Caco-2 (cell line): ENCODE results near the gene CD36. TPM values are rescaled to one million over a fixed set of nuclear protein-coding genes. Genes with fewer than 3 reads are reported as not detected.

Experiments used
- BruUV-seq: library from RNA; stranded (reverse); fragments of 400-500 nt; replicated peaks from 2 replicates; lab custom pipeline; 2021; lab: Mats Ljungman, UMichigan
- CTCF ChIA-PET: fragments of 300-600 bp; sonication (Branson Sonifier 250); formaldehyde crosslinking; loops from one replicate; lab custom pipeline; 2022; ENCODE audit warnings: antibody characterized with exemption; lab: Charles Lee
- POLR2A ChIA-PET: fragments of 300-600 bp; sonication (Branson Sonifier 250); formaldehyde crosslinking; loops from one replicate; lab custom pipeline; 2022; ENCODE audit warnings: antibody characterized with exemption; lab: Charles Lee
- DNase-seq, 2 experiments: peaks; one replicate each; pipeline versions ENCODE4 v3.0.0 to v3.0.0-alpha.2; 2020 to 2022
- H3K27me3 ChIP-seq: replicated peaks from 2 replicates; pipeline ENCODE4 v1.6.0; 2011; ENCODE audit warnings: low read length; ENCODE audit not compliant: control insufficient read depth, insufficient read depth
- H3K36me3 ChIP-seq: 2 replicates; pipeline ENCODE4 v1.5.1; 2011; ENCODE audit warnings: low read length; ENCODE audit not compliant: control insufficient read depth, insufficient read depth
- H3K4me1 ChIP-seq: fragments of 250-450 bp; sonication (Bioruptor Pico); 2 replicates; pipeline ENCODE4 v1.5.1; 2020; ENCODE audit warnings: mild to moderate bottlenecking
- H3K4me3 ChIP-seq: 2 replicates; pipeline ENCODE4 v1.5.1; 2011; ENCODE audit warnings: low read depth, mild to moderate bottlenecking, control low read depth, low read length
- H3K9me3 ChIP-seq: fragments of 250-450 bp; sonication (Bioruptor Pico); 2 replicates; pipeline ENCODE4 v1.5.1; 2020; ENCODE audit warnings: mild to moderate bottlenecking, moderate library complexity
- H3K27ac Mint-ChIP-seq: one replicate; pipeline ENCODE4 v1.8.0; 2022; ENCODE audit warnings: mixed read lengths; ENCODE audit not compliant: unreplicated experiment
- H3K27me3 Mint-ChIP-seq: one replicate; pipeline ENCODE4 v1.8.0; 2022; ENCODE audit warnings: mixed read lengths; ENCODE audit not compliant: insufficient read depth, unreplicated experiment
- H3K36me3 Mint-ChIP-seq: one replicate; pipeline ENCODE4 v1.8.0; 2022; ENCODE audit warnings: mild to moderate bottlenecking, mixed read lengths; ENCODE audit not compliant: insufficient read depth, unreplicated experiment
- H3K4me1 Mint-ChIP-seq: one replicate; pipeline ENCODE4 v1.8.0; 2022; ENCODE audit warnings: low read depth, mixed read lengths; ENCODE audit not compliant: unreplicated experiment
- H3K4me3 Mint-ChIP-seq: one replicate; pipeline ENCODE4 v1.8.0; 2022; ENCODE audit warnings: mild to moderate bottlenecking, moderate library complexity, mixed read lengths; ENCODE audit not compliant: unreplicated experiment
- H3K9me3 Mint-ChIP-seq: one replicate; pipeline ENCODE4 v1.8.0; 2022; ENCODE audit warnings: mixed read lengths; ENCODE audit not compliant: unreplicated experiment
- intact Hi-C: fragments of 100-400 bp; cut with micrococcal nuclease; formaldehyde crosslinking; loops from one replicate; pipeline ENCODE4 v1.10.0; 2022; ENCODE audit not compliant: unreplicated experiment
- total RNA-seq: library from RNA; stranded (reverse); gene quantifications from 2 replicates; pipeline ENCODE4 v1.2.3, GENCODE V29; 2022
- TF ChIP-seq, protein P1 (sequence below), 2 experiments: fragments of 200-600 bp in 1 of 2; IDR thresholded peaks; 1 replicate in 1 of 2; 2 replicates in 1 of 2; pipeline versions ENCODE4 v1.5.1 to v1.8.0; 2011 to 2022; ENCODE audit warnings: antibody characterized with exemption in 1 of 2, control low read depth in 1 of 2, inconsistent platforms in 1 of 2, low read depth in 1 of 2, low read length in 1 of 2, mild to moderate bottlenecking in 1 of 2, moderate library complexity in 1 of 2; ENCODE audit not compliant: insufficient read depth in 1 of 2, severe bottlenecking in 1 of 2, unreplicated experiment in 1 of 2

Gene CD36
- total RNA-seq, 1 experiment from 2014 or later, result not detected

DNA sequence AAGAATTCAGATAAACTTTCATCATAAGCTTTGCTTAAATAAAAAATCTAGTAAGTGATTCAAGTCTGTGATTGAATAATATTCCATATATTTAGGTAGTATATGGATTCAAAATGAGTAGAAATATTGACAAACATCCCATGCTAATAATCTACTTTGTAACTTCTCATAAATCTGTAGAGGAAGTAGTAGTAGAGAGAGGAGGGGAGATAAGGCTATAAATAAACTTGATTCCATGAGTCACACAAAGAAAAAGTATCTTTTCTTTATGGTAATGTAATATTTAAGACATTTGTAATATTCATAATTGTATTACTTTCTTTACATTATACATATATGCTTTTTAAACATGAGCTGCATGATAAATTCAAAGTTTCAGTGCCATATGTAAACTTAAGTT lies 25.6 kb upstream of the CD36 start:
- no peaks in the 10 kb centered on the region for H3K27me3 ChIP-seq
- peaks cover 23% of the 10 kb centered on the region for H3K4me1 Mint-ChIP-seq
- TF ChIP-seq, protein P1, sequence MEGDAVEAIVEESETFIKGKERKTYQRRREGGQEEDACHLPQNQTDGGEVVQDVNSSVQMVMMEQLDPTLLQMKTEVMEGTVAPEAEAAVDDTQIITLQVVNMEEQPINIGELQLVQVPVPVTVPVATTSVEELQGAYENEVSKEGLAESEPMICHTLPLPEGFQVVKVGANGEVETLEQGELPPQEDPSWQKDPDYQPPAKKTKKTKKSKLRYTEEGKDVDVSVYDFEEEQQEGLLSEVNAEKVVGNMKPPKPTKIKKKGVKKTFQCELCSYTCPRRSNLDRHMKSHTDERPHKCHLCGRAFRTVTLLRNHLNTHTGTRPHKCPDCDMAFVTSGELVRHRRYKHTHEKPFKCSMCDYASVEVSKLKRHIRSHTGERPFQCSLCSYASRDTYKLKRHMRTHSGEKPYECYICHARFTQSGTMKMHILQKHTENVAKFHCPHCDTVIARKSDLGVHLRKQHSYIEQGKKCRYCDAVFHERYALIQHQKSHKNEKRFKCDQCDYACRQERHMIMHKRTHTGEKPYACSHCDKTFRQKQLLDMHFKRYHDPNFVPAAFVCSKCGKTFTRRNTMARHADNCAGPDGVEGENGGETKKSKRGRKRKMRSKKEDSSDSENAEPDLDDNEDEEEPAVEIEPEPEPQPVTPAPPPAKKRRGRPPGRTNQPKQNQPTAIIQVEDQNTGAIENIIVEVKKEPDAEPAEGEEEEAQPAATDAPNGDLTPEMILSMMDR (IDR thresholded peaks at IDR 0.05; ENCODE audit: insufficient read depth in 1 of 2, low read depth in 1 of 2, low read length in 1 of 2, severe bottlenecking in 1 of 2, unreplicated experiment in 1 of 2), result no peak
- BruUV-seq, result no TSS peak
- no peak overlapping the region for H3K27ac Mint-ChIP-seq
- no peak overlapping the region for H3K4me3 Mint-ChIP-seq
- H3K27me3 Mint-ChIP-seq, result no peaks in the 10 kb centered on the region
- no peaks in the 10 kb centered on the region for H3K36me3 Mint-ChIP-seq
- intact Hi-C loops, result loop anchor here (5.0 kb wide), 1 partner anchor 96 kb away; no protein-coding TSS in a partner anchor
- DNase-seq, result no peak
- no peak overlapping the region for H3K4me3 ChIP-seq
- no peaks in the 10 kb centered on the region for H3K9me3 Mint-ChIP-seq
- H3K4me1 ChIP-seq, result 0 out of 2 replicates have a peak, but pooled peaks cover 4% of the 10 kb centered on the region
- ChIA-PET POLR2A (no interaction called here), CTCF (no interaction called here)
- no peaks in the 10 kb centered on the region for H3K9me3 ChIP-seq
- H3K36me3 ChIP-seq, result no peaks in the 10 kb centered on the region

DNA sequence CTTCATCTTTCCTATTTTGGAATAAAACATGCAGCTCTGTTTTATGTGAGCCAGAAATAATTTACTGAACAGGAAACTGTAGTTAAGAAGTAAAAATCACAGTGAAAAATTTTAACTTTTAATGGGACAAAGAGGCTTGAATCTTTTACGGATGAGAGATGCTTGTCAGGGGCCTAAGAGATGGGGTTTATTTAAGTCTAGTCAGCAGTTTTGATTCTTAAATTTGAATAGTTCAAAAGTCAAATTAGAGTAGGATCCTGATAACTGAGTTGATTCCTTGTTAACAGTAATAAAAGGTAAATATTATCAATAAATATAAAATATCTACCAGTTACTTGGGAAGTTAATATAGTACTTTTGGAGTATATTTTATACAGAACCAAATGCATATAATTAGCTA lies 24.9 kb upstream of the CD36 start:
- no peaks in the 10 kb centered on the region for H3K9me3 ChIP-seq
- H3K27me3 ChIP-seq, result no peaks in the 10 kb centered on the region
- H3K4me3 Mint-ChIP-seq, result no peak overlapping the region
- TF ChIP-seq, protein P1 (IDR thresholded peaks at IDR 0.05; ENCODE audit: insufficient read depth in 1 of 2, low read depth in 1 of 2, low read length in 1 of 2, severe bottlenecking in 1 of 2, unreplicated experiment in 1 of 2), result no peak
- ChIA-PET POLR2A (no interaction called here), CTCF (no interaction called here)
- no peak for DNase-seq
- H3K27ac Mint-ChIP-seq, result no peak overlapping the region
- H3K9me3 Mint-ChIP-seq, result no peaks in the 10 kb centered on the region
- peaks cover 22% of the 10 kb centered on the region for H3K4me1 Mint-ChIP-seq
- H3K4me1 ChIP-seq, result 0 out of 2 replicates have a peak, but pooled peaks cover 4% of the 10 kb centered on the region
- intact Hi-C loops, result loop anchor here (5.0 kb wide), 1 partner anchor 96 kb away; no protein-coding TSS in a partner anchor
- no peak overlapping the region for H3K4me3 ChIP-seq
- H3K36me3 ChIP-seq, result no peaks in the 10 kb centered on the region
- no TSS peak for BruUV-seq
- H3K36me3 Mint-ChIP-seq, result no peaks in the 10 kb centered on the region
- no peaks in the 10 kb centered on the region for H3K27me3 Mint-ChIP-seq

DNA sequence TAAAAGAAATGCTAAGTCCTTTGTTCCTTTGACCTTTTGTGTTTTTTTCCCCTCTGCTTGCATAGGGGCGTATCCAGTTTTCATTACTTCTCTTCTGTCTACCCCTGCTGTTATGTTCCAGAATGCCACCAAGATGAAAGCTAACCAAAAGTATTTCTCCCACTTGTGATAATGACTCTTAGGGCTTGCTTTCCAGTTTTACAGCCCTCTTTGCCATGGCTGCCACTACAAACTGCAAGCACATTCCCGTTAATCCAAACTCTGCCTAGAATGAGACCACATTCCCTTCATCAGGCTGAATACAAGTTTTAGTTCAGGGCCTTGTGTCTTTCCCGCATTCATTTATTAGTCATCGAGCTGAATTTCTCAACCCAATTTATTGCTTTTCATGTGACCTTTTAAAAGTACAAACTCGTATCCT lies 23.6 kb upstream of the CD36 start:
- ChIA-PET CTCF (no interaction called here), POLR2A (no interaction called here)
- Mint-ChIP-seq H3K36me3 (no peaks in the 10 kb centered on the region), H3K4me3 (no peak overlapping the region), H3K27ac (no peak overlapping the region), H3K9me3 (no peaks in the 10 kb centered on the region), H3K4me1 (peaks cover 11% of the 10 kb centered on the region), H3K27me3 (no peaks in the 10 kb centered on the region)
- Histone ChIP-seq H3K36me3 (no peaks in the 10 kb centered on the region), H3K9me3 (no peaks in the 10 kb centered on the region), H3K4me3 (no peak overlapping the region), H3K27me3 (no peaks in the 10 kb centered on the region), H3K4me1 (0 out of 2 replicates have a peak, but pooled peaks cover 4% of the 10 kb centered on the region)
- no TSS peak for BruUV-seq
- DNase-seq, result no peak
- intact Hi-C loops, result loop anchor here (5.0 kb wide), 1 partner anchor 98 kb away; no protein-coding TSS in a partner anchor
- TF ChIP-seq, protein P1 (IDR thresholded peaks at IDR 0.05; ENCODE audit: insufficient read depth in 1 of 2, low read depth in 1 of 2, low read length in 1 of 2, severe bottlenecking in 1 of 2, unreplicated experiment in 1 of 2), result no peak
